ENCODE measurements around the gene USP37.

Gene USP37

DNA sequence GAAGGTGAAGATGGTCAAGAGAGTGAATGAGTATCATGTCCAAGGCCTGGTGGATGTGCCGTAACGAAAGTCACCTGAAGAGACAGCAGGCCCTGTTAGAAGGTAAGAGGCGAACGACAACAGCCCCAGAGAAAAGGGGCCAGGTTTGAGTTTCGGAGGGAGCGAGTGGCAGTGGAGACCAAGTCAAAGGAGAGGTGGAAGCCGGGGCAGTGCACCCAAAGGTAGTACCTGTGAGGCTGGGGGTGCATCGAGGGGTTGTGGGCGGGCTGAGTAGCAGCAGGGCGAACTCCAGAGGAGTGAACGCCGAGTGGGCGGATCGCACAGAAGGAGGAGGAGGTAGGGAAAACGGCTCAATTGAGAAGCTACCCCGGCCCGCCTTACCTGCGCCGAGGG, 358 bp downstream of the USP37 start:
- no peak for TF ChIP-seq POLR2AphosphoS5 (IDR thresholded peaks at IDR 0.05; ENCODE audit: low read depth, low read length)
- TF ChIP-seq TAF1 (IDR thresholded peaks at IDR 0.05; ENCODE audit: borderline replicate concordance, insufficient read depth, low read length), result 0 out of 2 replicates have a peak, but pooled peaks have one; percentile 4

DNA sequence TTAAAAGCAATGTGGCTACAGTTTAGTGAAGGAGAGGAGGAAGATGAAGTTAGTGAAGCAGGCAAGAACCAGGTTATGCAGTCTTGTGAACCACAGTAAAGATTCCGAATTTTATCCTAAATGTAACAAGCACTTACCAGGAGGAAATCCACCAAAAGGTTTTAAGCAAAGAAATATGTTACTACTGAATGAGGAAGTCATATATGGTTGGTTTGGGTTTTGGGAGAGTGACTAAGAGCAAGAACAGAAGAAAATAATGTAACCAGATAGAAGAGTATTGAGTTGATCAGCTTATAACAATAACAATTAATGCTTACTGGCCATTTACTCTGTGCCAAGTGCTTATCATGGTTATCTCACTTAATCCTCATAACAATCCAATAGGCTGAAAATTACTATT, 1.9 kb downstream of the USP37 start:
- no peak for TF ChIP-seq FOXP2 (optimal IDR thresholded peaks at IDR 0.05; ENCODE audit: borderline replicate concordance, extremely low read depth, extremely low read length, insufficient read depth)
- TF ChIP-seq POLR2AphosphoS5 (IDR thresholded peaks at IDR 0.05; ENCODE audit: low read depth, low read length), result no peak
- no peak for TF ChIP-seq SIN3A (IDR thresholded peaks at IDR 0.05; ENCODE audit: borderline replicate concordance, insufficient read depth, low read length)
- TF ChIP-seq, protein P1, sequence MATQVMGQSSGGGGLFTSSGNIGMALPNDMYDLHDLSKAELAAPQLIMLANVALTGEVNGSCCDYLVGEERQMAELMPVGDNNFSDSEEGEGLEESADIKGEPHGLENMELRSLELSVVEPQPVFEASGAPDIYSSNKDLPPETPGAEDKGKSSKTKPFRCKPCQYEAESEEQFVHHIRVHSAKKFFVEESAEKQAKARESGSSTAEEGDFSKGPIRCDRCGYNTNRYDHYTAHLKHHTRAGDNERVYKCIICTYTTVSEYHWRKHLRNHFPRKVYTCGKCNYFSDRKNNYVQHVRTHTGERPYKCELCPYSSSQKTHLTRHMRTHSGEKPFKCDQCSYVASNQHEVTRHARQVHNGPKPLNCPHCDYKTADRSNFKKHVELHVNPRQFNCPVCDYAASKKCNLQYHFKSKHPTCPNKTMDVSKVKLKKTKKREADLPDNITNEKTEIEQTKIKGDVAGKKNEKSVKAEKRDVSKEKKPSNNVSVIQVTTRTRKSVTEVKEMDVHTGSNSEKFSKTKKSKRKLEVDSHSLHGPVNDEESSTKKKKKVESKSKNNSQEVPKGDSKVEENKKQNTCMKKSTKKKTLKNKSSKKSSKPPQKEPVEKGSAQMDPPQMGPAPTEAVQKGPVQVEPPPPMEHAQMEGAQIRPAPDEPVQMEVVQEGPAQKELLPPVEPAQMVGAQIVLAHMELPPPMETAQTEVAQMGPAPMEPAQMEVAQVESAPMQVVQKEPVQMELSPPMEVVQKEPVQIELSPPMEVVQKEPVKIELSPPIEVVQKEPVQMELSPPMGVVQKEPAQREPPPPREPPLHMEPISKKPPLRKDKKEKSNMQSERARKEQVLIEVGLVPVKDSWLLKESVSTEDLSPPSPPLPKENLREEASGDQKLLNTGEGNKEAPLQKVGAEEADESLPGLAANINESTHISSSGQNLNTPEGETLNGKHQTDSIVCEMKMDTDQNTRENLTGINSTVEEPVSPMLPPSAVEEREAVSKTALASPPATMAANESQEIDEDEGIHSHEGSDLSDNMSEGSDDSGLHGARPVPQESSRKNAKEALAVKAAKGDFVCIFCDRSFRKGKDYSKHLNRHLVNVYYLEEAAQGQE (IDR thresholded peaks at IDR 0.05; ENCODE audit: insufficient read depth in 1 of 2, low read depth in 2 of 2, low read length in 2 of 2), result no peak
- TF ChIP-seq TAF1 (IDR thresholded peaks at IDR 0.05; ENCODE audit: borderline replicate concordance, insufficient read depth, low read length), result no peak

DNA sequence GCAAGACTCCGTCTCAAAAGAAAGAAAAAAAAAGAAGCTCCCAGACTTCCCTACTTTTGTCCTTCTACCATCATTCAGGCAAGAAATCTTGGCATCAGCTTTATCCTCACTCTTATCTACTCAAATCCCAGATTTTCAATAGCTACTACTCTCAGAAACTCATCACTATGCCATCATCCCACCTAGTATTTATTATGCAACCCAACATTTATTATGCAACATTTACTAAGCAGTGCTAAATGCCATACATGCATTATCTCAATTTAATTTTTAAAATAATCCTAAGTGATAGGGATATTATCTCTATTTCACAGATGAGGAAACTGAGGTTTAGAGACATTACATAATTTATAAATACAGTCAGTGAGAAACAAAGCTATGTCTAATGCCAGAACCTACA, 4.1 kb downstream of the USP37 start:
- TF ChIP-seq SIN3A (IDR thresholded peaks at IDR 0.05; ENCODE audit: borderline replicate concordance, insufficient read depth, low read length) (no peak), FOXP2 (optimal IDR thresholded peaks at IDR 0.05; ENCODE audit: borderline replicate concordance, extremely low read depth, extremely low read length, insufficient read depth) (no peak), TAF1 (IDR thresholded peaks at IDR 0.05; ENCODE audit: borderline replicate concordance, insufficient read depth, low read length) (no peak)
- TF ChIP-seq, protein P1 (IDR thresholded peaks at IDR 0.05; ENCODE audit: insufficient read depth in 1 of 2, low read depth in 2 of 2, low read length in 2 of 2), result no peak

DNA sequence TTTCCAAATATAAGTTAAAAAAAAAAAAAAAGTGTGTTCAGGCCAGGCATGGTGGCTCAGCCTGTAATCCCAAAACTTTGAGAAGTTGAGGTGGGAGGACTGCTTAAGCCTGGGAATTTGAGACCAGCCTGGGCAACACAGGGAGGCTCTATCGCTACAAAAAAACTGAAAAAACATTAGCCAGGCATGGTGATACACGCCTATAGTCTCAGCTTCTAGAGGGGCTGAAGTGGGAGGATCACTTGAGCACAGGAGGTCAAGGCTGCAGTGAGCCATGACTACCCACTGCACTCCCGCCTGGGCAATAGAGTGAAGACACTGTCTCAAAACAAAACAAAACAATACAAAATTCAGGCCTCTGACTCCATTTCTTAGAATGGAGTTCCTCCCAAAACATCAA, 9.2 kb downstream of the USP37 start:
- TF ChIP-seq SIN3A (IDR thresholded peaks at IDR 0.05; ENCODE audit: borderline replicate concordance, insufficient read depth, low read length), result no peak
- no peak for TF ChIP-seq TAF1 (IDR thresholded peaks at IDR 0.05; ENCODE audit: borderline replicate concordance, insufficient read depth, low read length)
- TF ChIP-seq, protein P1 (IDR thresholded peaks at IDR 0.05; ENCODE audit: insufficient read depth in 1 of 2, low read depth in 2 of 2, low read length in 2 of 2), result no peak
- TF ChIP-seq POLR2AphosphoS5 (IDR thresholded peaks at IDR 0.05; ENCODE audit: low read depth, low read length), result no peak
- TF ChIP-seq FOXP2 (optimal IDR thresholded peaks at IDR 0.05; ENCODE audit: borderline replicate concordance, extremely low read depth, extremely low read length, insufficient read depth), result no peak

DNA sequence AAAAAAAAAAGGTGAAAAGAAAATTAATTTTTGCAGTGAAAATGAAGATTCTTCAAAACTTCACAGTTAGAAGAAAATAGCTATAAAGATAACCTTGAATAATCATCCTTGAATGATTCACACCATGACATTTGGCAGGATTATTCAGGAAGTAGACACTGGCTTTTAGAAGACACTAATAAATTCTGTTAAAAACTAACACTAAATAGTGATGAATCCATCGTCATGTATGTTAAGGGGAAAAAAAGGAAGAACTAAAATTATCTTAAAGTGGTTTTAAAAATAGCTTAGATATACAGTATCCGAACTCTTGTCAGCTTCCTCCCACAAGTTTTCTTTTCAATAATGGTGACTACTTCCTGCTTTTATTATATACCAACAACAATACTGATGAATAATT, 10.2 kb downstream of the USP37 start:
- TF ChIP-seq POLR2AphosphoS5 (IDR thresholded peaks at IDR 0.05; ENCODE audit: low read depth, low read length) (no peak), TAF1 (IDR thresholded peaks at IDR 0.05; ENCODE audit: borderline replicate concordance, insufficient read depth, low read length) (no peak), SIN3A (IDR thresholded peaks at IDR 0.05; ENCODE audit: borderline replicate concordance, insufficient read depth, low read length) (no peak)
- TF ChIP-seq, protein P1 (IDR thresholded peaks at IDR 0.05; ENCODE audit: insufficient read depth in 1 of 2, low read depth in 2 of 2, low read length in 2 of 2), result no peak

Data from PFSK-1 (cell line).